UCSD-AML1 (cell line): ENCODE data around the gene MARCHF3.

Experiments used
- DNase-seq: peaks from one replicate; lab custom pipeline; 2025; ENCODE audit not compliant: unreplicated experiment; lab: John Stamatoyannopoulos, UW

Gene MARCHF3

GRCh38 chr5:126818736-126819135, 211.6 kb downstream of the MARCHF3 start:
- no peak for DNase-seq
